Stimulated activated memory B cell treated with anti-CD40 and anti-IgM and Interleukin-4, amounts not matched to agents 10 μg/mL and 1 μg/mL and 100 μg/mL, for 72 hours (primary cell): ENCODE measurements around the gene ZNF121.
"Not testable (repeated sequence)": the region's sequence is repeated elsewhere in the genome, so short reads cannot be mapped to it uniquely, and the experiment has no call there.

Experiments
- ATAC-seq: fragments of 150-1000 bp; cut with Tn5 transposase; 2 replicates; pipeline ENCODE4 v1.10.0; 2021
- H3K27ac Mint-ChIP-seq: one replicate; pipeline ENCODE4 v1.8.0; 2022; ENCODE audit warnings: mild to moderate bottlenecking, mixed read lengths
- H3K27me3 Mint-ChIP-seq: one replicate; pipeline ENCODE4 v1.8.0; 2022; ENCODE audit warnings: mixed read lengths
- H3K36me3 Mint-ChIP-seq: one replicate; pipeline ENCODE4 v1.8.0; 2022; ENCODE audit warnings: mixed read lengths
- H3K4me1 Mint-ChIP-seq: one replicate; pipeline ENCODE4 v1.8.0; 2022; ENCODE audit warnings: mixed read lengths
- H3K4me3 Mint-ChIP-seq: one replicate; pipeline ENCODE4 v1.8.0; 2022; ENCODE audit warnings: mild to moderate bottlenecking, moderate library complexity, mixed read lengths
- H3K9me3 Mint-ChIP-seq: one replicate; pipeline ENCODE4 v1.8.0; 2022; ENCODE audit warnings: mixed read lengths

ZNF121 gene

GRCh38 chr19:9565900-9566705 lies 18.2 kb downstream of the ZNF121 start:
- Mint-ChIP-seq H3K36me3 (peaks cover 94% of the 10 kb centered on the region), H3K27ac (no peak overlapping the region), H3K27me3 (no peaks in the 10 kb centered on the region), H3K9me3 (peaks cover 31% of the 10 kb centered on the region), H3K4me3 (no peak overlapping the region), H3K4me1 (no peaks in the 10 kb centered on the region)
- ATAC-seq = no peak

GRCh38 chr19:9552536-9553274 lies 31.6 kb downstream of the ZNF121 start:
- Mint-ChIP-seq H3K4me1 (no peaks in the 10 kb centered on the region), H3K27me3 (no peaks in the 10 kb centered on the region), H3K27ac (no peak overlapping the region), H3K4me3 (no peak overlapping the region), H3K36me3 (peaks cover 43% of the 10 kb centered on the region), H3K9me3 (peaks cover 14% of the 10 kb centered on the region)
- no peak for ATAC-seq

- H3K36me3 Mint-ChIP-seq = peaks cover 26% of the 10 kb centered on the region
- H3K9me3 Mint-ChIP-seq = peaks cover 20% of the 10 kb centered on the region
- no peak for ATAC-seq
- no peaks in the 10 kb centered on the region for H3K4me1 Mint-ChIP-seq
- H3K4me3 Mint-ChIP-seq = no peak overlapping the region
- H3K27ac Mint-ChIP-seq = no peak overlapping the region
- no peaks in the 10 kb centered on the region for H3K27me3 Mint-ChIP-seq
Observed at GRCh38 chr19:9547870-9548269, 36.4 kb downstream of the ZNF121 start.

GRCh38 chr19:9541281-9541680 lies 43.0 kb downstream of the ZNF121 start:
- not testable (repeated sequence) for ATAC-seq, H3K4me3 Mint-ChIP-seq, H3K27me3 Mint-ChIP-seq, H3K27ac Mint-ChIP-seq
- peaks cover 21% of the 10 kb centered on the region for H3K36me3 Mint-ChIP-seq
- H3K9me3 Mint-ChIP-seq = peaks cover 17% of the 10 kb centered on the region
- H3K4me1 Mint-ChIP-seq = peaks cover 19% of the 10 kb centered on the region

GRCh38 chr19:9539921-9540320 lies 44.4 kb downstream of the ZNF121 start:
- peaks cover 17% of the 10 kb centered on the region for H3K9me3 Mint-ChIP-seq
- peaks cover 35% of the 10 kb centered on the region for H3K36me3 Mint-ChIP-seq
- H3K4me1 Mint-ChIP-seq = peaks cover 19% of the 10 kb centered on the region
- ATAC-seq, H3K27me3 Mint-ChIP-seq: not testable (repeated sequence)
- peak overlapping the region; percentile 98 for H3K27ac Mint-ChIP-seq
- peak overlapping the region; percentile 54 for H3K4me3 Mint-ChIP-seq

GRCh38 chr19:9539201-9539600 lies 45.1 kb downstream of the ZNF121 start:
- Mint-ChIP-seq H3K4me1 (peaks cover 19% of the 10 kb centered on the region), H3K9me3 (peaks cover 17% of the 10 kb centered on the region), H3K27ac (peak overlapping the region; percentile 98), H3K4me3 (peak overlapping the region; percentile 54), H3K36me3 (peaks cover 42% of the 10 kb centered on the region)
- H3K27me3 Mint-ChIP-seq, ATAC-seq: not testable (repeated sequence)

GRCh38 chr19:9538183-9539058 lies 45.9 kb downstream of the ZNF121 start, which contains the start of gene ZNF426:
Gene ZNF426 (minus strand): TSS chr19:9538645. CDS start chr19:9536232, 2,413 bp downstream.
- Mint-ChIP-seq H3K27me3 (no peaks in the 10 kb centered on the region), H3K36me3 (peaks cover 50% of the 10 kb centered on the region), H3K9me3 (peaks cover 19% of the 10 kb centered on the region), H3K27ac (peak within 1 kb of the TSS; percentile 98), H3K4me3 (peak within 1 kb of the TSS; percentile 90), H3K4me1 (peaks cover 19% of the 10 kb centered on the region)
- peak; percentile 97 for ATAC-seq

GRCh38 chr19:9535934-9536333 lies 48.4 kb downstream of the ZNF121 start:
- H3K27me3 Mint-ChIP-seq = no peaks in the 10 kb centered on the region
- no peak overlapping the region for H3K27ac Mint-ChIP-seq
- H3K4me1 Mint-ChIP-seq = peaks cover 19% of the 10 kb centered on the region
- ATAC-seq = no peak
- H3K36me3 Mint-ChIP-seq = peaks cover 75% of the 10 kb centered on the region
- H3K9me3 Mint-ChIP-seq = peaks cover 26% of the 10 kb centered on the region
- no peak overlapping the region for H3K4me3 Mint-ChIP-seq

- peaks cover 19% of the 10 kb centered on the region for H3K9me3 Mint-ChIP-seq
- no peaks in the 10 kb centered on the region for H3K4me1 Mint-ChIP-seq
- no peaks in the 10 kb centered on the region for H3K27me3 Mint-ChIP-seq
- H3K4me3 Mint-ChIP-seq = no peak overlapping the region
- H3K36me3 Mint-ChIP-seq = peaks cover 91% of the 10 kb centered on the region
- no peak overlapping the region for H3K27ac Mint-ChIP-seq
- ATAC-seq = no peak
Observed at GRCh38 chr19:9531933-9532332, 52.4 kb downstream of the ZNF121 start.

GRCh38 chr19:9528757-9529336 lies 55.5 kb downstream of the ZNF121 start:
- H3K27me3 Mint-ChIP-seq = no peaks in the 10 kb centered on the region
- no peak overlapping the region for H3K27ac Mint-ChIP-seq
- peaks cover 27% of the 10 kb centered on the region for H3K9me3 Mint-ChIP-seq
- peaks cover 91% of the 10 kb centered on the region for H3K36me3 Mint-ChIP-seq
- no peak overlapping the region for H3K4me3 Mint-ChIP-seq
- no peaks in the 10 kb centered on the region for H3K4me1 Mint-ChIP-seq
- ATAC-seq = no peak

- H3K4me1 Mint-ChIP-seq = no peaks in the 10 kb centered on the region
- H3K9me3 Mint-ChIP-seq = peaks cover 27% of the 10 kb centered on the region
- no peak for ATAC-seq
- H3K36me3 Mint-ChIP-seq = peaks cover 66% of the 10 kb centered on the region
- no peaks in the 10 kb centered on the region for H3K27me3 Mint-ChIP-seq
- no peak overlapping the region for H3K4me3 Mint-ChIP-seq
- H3K27ac Mint-ChIP-seq = no peak overlapping the region
Observed at GRCh38 chr19:9523885-9524474, 60.3 kb downstream of the ZNF121 start.
